Activated CD8-positive, alpha-beta T cell treated with anti-CD3 and anti-CD28 coated beads for 36 hours (primary cell): ENCODE results near the gene C6orf15. TPM values are rescaled to one million over a fixed set of nuclear protein-coding genes. Genes with fewer than 3 reads are reported as not detected.

Experiments
- ATAC-seq: fragments of 200-7000 bp; cut with Tn5 transposase; one replicate; pipeline ENCODE4 v1.10.0; 2021; ENCODE audit warnings: mild to moderate bottlenecking, moderate library complexity
- CTCF ChIA-PET: fragments of 350-600 bp; sonication (Branson Sonifier 250); formaldehyde crosslinking; loops from one replicate; lab custom pipeline; 2021; ENCODE audit warnings: antibody characterized with exemption; lab: Charles Lee
- POLR2A ChIA-PET: fragments of 350-600 bp; sonication (Branson Sonifier 250); formaldehyde crosslinking; loops from one replicate; lab custom pipeline; 2021; ENCODE audit warnings: antibody characterized with exemption; lab: Charles Lee
- DNase-seq: peaks from one replicate; pipeline ENCODE4 v3.0.0-alpha.2; 2020
- H3K27ac Mint-ChIP-seq: one replicate; pipeline ENCODE4 v1.8.0; 2021; ENCODE audit warnings: mild to moderate bottlenecking, mixed read lengths
- H3K27me3 Mint-ChIP-seq: one replicate; pipeline ENCODE4 v1.8.0; 2021; ENCODE audit warnings: mixed read lengths
- H3K36me3 Mint-ChIP-seq: one replicate; pipeline ENCODE4 v1.8.0; 2021; ENCODE audit warnings: low read depth, mixed read lengths
- H3K4me1 Mint-ChIP-seq: one replicate; pipeline ENCODE4 v1.8.0; 2021; ENCODE audit warnings: low read depth, mixed read lengths
- H3K4me3 Mint-ChIP-seq: one replicate; pipeline ENCODE4 v1.8.0; 2021; ENCODE audit warnings: mild to moderate bottlenecking, moderate library complexity, mixed read lengths
- H3K9me3 Mint-ChIP-seq: one replicate; pipeline ENCODE4 v1.8.0; 2021; ENCODE audit warnings: mixed read lengths
- intact Hi-C: fragments of 100-400 bp; cut with micrococcal nuclease; formaldehyde crosslinking; loops from one replicate; pipeline ENCODE4 v1.10.0; 2022
- total RNA-seq, 2 experiments: library from RNA; stranded (reverse); gene quantifications; one replicate each; pipeline ENCODE4 v1.2.3, GENCODE V29; 2021
- TF ChIP-seq, protein P1 (sequence below): fragments of 200-600 bp; IDR thresholded peaks from one replicate; pipeline ENCODE4 v1.8.0; 2022; ENCODE audit warnings: antibody characterized with exemption, mild to moderate bottlenecking

The C6orf15 gene
- total RNA-seq, 2 experiments from 2014 or later: not detected

DNA sequence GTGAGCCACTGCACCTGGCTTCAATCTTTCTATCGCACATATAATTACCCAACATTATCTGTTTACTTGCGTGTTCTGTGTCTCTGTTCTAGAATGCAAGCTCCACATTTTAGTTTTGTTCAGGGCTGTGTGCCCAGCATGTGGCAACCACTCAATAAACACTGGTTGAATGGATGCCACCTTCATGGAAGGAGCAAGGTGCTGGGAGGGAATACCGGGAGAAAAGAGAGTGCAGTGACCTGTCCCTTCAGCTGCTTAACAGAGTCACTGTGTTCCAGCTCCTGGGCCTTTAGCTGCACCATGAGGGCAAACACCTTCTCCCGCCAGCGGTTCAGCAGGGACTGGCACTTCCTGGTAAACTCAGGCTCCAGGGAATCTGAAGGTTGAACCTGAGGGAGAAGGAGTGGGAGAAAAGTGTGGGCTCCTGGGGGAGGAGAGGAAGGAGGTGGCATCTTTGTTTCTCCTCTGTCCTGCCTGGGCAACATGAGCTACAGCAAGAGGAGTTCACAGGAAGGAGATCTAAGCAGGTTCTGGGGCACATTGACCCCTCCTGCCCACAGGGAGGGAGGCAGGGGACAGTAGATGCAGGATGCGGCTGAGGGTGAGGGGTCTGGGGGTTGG lies 37.6 kb upstream of the C6orf15 start:
- peaks cover 17% of the 10 kb centered on the region for H3K36me3 Mint-ChIP-seq
- ATAC-seq (no peak), DNase-seq (no peak)
- TF ChIP-seq, protein P1, sequence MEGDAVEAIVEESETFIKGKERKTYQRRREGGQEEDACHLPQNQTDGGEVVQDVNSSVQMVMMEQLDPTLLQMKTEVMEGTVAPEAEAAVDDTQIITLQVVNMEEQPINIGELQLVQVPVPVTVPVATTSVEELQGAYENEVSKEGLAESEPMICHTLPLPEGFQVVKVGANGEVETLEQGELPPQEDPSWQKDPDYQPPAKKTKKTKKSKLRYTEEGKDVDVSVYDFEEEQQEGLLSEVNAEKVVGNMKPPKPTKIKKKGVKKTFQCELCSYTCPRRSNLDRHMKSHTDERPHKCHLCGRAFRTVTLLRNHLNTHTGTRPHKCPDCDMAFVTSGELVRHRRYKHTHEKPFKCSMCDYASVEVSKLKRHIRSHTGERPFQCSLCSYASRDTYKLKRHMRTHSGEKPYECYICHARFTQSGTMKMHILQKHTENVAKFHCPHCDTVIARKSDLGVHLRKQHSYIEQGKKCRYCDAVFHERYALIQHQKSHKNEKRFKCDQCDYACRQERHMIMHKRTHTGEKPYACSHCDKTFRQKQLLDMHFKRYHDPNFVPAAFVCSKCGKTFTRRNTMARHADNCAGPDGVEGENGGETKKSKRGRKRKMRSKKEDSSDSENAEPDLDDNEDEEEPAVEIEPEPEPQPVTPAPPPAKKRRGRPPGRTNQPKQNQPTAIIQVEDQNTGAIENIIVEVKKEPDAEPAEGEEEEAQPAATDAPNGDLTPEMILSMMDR: no peak
- H3K27me3 Mint-ChIP-seq: no peaks in the 10 kb centered on the region
- no peak overlapping the region for H3K27ac Mint-ChIP-seq
- no peaks in the 10 kb centered on the region for H3K9me3 Mint-ChIP-seq
- intact Hi-C loops: no loop called here
- CTCF ChIA-PET: interaction anchor here (1.3 to 1.6 kb wide), 2 partner anchors 43 to 217 kb away, joined by 3 to 5 read pairs; no protein-coding TSS in a partner anchor
- POLR2A ChIA-PET: interaction anchor here (0.6 kb wide), 1 partner anchor 18 kb away, joined by 3 read pairs; no protein-coding TSS in a partner anchor
- no peak overlapping the region for H3K4me3 Mint-ChIP-seq
- H3K4me1 Mint-ChIP-seq: no peaks in the 10 kb centered on the region

DNA sequence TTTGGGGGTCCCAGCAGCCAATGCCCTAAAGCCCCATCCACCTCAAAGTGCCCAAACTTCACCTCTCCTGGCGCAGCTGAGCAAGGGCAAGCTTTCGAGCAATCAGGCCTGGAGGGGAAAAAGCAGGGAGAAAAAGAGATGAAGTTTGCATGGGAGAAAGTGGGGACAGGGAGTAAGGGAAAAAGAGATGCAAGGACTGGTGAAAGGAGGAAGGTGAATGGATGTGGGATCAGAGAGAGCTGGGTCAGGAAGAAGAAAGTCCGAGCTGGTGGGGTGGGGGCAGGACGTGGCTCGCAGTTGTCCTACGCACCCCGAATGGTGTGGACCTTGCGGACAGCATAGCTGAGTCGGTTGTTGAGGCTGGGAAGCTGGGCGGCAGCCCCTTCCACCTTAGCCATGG lies 33.0 kb upstream of the C6orf15 start:
- ATAC-seq (no peak), DNase-seq (no peak)
- H3K27ac Mint-ChIP-seq: no peak overlapping the region
- peaks cover 2% of the 10 kb centered on the region for H3K36me3 Mint-ChIP-seq
- H3K9me3 Mint-ChIP-seq: no peaks in the 10 kb centered on the region
- ChIA-PET POLR2A (interaction anchor here (1.6 to 1.7 kb wide), 2 partner anchors 27 to 51 kb away, joined by 5 to 10 read pairs; no protein-coding TSS in a partner anchor), CTCF (interaction anchor here (0.8 to 1.0 kb wide), 2 partner anchors 17 to 228 kb away, joined by 3 to 4 read pairs; no protein-coding TSS in a partner anchor)
- H3K27me3 Mint-ChIP-seq: no peaks in the 10 kb centered on the region
- TF ChIP-seq, protein P1: no peak
- intact Hi-C loops: no loop called here
- no peaks in the 10 kb centered on the region for H3K4me1 Mint-ChIP-seq
- no peak overlapping the region for H3K4me3 Mint-ChIP-seq

DNA sequence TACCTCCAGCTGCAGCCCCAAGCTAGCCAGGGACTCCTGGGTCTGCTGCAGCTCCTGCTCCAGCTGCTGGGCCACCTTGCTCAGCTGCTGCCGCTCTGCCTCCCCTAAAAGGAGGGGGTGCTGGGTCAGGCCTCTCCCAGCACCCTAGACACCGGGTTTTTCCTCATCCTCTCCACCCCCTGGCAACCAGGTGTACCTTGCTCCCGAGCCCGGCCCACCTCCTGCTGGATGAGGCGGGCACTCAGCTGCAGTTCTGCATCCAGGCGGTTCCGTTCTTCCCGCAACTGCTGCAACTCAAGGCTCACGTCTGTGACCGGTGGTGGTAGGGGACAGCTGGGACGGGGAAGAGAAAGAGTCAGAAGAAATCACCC lies 32.6 kb upstream of the C6orf15 start:
- ChIA-PET POLR2A (interaction anchor here (1.6 kb wide), 1 partner anchor 52 kb away, joined by 10 read pairs; no protein-coding TSS in a partner anchor), CTCF (interaction anchor here (0.8 kb wide), 1 partner anchor 228 kb away, joined by 3 read pairs; no protein-coding TSS in a partner anchor)
- no peaks in the 10 kb centered on the region for H3K27me3 Mint-ChIP-seq
- H3K27ac Mint-ChIP-seq: no peak overlapping the region
- no peak for ATAC-seq
- no peak overlapping the region for H3K4me3 Mint-ChIP-seq
- intact Hi-C loops: no loop called here
- no peaks in the 10 kb centered on the region for H3K9me3 Mint-ChIP-seq
- H3K4me1 Mint-ChIP-seq: no peaks in the 10 kb centered on the region
- no peak for DNase-seq
- TF ChIP-seq, protein P1: no peak
- H3K36me3 Mint-ChIP-seq: peaks cover 2% of the 10 kb centered on the region

DNA sequence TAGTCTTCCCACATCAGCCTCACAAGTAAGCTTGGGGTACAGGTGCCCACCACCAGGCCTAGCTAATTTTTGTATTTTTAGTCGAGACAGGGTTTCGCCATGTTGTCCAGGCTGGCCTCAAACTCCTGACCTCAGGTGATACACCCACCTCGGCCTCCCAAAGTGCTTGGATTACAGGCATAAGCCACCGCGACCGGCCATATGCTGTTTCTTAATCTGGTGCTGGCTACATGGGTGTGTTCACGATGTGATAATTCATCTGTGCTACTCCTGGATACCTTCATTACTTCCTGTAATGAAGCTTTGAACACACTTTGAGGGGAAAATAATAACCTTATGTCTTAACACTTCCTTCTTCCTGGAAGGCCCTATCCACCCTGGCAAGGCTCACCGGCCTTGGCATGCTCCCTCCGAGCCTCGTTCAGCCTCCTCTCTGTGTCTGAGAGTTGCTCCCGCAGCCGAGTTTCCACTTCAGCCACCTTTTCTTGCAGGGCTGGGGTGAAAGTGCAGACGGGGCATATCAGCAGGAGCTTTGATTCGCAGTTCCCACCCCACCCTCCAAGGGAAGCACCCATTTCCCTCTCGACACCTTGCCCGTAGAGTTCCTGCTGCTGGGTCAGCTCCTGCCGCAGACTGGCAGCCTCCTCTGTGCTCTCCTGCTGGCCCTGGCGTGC lies 32.1 kb upstream of the C6orf15 start:
- Mint-ChIP-seq H3K27ac (no peak overlapping the region), H3K4me1 (no peaks in the 10 kb centered on the region), H3K4me3 (no peak overlapping the region), H3K27me3 (no peaks in the 10 kb centered on the region), H3K9me3 (no peaks in the 10 kb centered on the region), H3K36me3 (peaks cover 2% of the 10 kb centered on the region)
- TF ChIP-seq, protein P1: no peak
- POLR2A ChIA-PET: interaction anchor here (1.1 to 1.6 kb wide), 2 partner anchors 52 to 287 kb away, joined by 3 to 10 read pairs; no protein-coding TSS in a partner anchor
- CTCF ChIA-PET: interaction anchor here (0.8 kb wide), 1 partner anchor 229 kb away, joined by 3 read pairs; no protein-coding TSS in a partner anchor
- DNase-seq (no peak), ATAC-seq (no peak)
- intact Hi-C loops: no loop called here
